NCI-H2029 (cell line): ENCODE measurements around the gene RAPGEF5.

ENCODE experiments used
- DNase-seq: peaks from one replicate; lab custom pipeline; 2025; lab: John Stamatoyannopoulos, UW

RAPGEF5 gene

DNA sequence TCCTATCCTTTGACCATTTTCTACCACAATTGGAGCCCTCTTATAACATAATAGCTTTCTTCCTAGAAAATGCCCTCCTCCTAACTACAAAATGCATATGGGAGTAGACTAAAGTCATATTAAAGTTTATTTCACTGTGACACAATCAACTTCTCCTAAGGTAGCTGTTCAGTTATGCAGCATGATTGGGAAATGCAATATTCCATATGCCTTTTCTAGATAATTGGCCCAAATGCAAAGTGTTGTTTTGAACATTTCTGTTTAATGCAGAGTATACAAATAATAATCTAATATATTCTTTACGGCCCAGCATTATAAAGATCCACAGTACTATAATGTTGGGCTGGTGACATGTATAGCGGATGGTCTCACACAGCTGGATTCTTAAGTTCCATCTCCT lies 205.1 kb downstream of the RAPGEF5 start:
- DNase-seq = no peak

DNA sequence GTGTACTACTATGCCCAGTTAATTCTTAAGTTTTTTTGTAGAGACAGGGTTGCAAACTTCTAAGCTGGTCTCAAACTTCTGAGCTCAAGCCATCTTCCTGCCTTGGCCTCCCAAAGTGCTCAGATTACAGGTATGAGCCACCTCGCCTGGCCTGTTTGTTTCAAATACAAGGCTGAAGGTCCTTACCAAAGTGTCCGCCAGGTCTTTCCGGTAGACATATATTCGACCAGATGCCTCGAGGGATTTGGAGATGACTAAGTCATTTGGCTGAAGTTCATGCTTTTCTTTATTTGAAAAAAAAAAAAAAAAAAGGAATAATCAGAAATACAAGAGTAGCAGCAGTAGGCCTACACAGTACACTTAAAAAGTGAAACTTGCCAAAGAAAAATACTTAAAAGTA lies 206.7 kb downstream of the RAPGEF5 start:
- DNase-seq = no peak

DNA sequence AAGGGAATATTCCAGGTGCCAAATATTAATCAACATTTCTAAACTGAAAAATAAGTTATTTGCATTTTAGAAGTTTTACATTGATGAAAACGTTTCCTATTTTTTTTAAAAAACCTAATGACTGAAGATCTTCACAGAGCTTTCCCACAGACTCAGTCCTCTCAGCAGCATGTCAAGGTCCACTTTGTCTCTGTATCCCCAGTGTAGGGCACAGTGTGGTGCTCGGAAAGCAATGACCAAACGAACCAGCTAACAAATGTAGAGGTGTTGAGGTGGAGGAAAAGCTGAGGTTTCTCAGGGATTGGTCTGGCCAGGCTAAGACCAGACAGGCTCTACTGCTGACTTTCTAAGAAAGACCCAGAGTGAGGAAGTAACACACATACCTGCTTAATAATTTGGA lies 209.1 kb downstream of the RAPGEF5 start:
- DNase-seq = no peak

DNA sequence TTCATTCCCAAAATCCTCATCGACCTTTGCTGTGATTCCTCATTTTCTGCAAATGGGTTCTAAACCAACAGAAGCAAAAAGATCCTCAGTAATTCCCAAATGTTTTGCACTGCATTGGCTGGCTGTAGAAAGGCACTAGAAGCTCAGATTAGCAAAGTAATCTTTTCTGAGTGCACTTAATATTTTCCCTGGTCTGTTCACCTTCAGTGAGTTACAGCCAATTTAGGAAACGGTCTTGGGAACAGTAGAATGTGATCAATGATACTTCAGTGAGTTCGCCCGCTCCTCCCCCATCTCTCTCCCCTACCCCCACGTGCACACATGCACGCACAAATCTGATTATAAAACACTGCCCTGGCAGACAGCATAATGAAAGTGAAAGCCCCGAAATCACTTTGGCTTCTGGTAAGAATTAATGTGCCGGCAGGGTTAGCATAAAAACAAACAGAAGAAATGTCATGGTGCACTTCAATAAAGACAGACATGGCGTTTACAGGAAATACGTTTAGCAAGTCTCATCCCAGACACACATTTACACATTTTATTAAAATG lies 209.9 kb downstream of the RAPGEF5 start:
- no peak for DNase-seq

DNA sequence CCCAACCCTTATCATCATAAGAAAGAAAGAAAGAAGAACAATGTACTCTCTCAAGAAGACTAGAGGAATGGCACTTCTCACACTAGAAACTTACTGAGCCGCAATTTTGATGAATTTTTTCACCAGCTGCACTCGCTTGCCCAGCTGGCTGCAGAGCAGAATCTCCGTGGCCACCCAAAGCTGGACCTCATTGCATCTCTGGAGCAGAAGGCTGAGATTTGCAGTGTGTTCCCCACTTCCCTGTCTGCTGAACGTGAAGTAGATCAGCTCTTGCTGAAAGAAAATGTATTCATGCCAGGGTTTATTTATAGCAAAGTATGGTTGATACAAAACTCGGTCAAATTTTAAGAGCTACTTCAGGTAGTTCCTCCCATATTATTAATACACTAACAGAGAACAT lies 212.0 kb downstream of the RAPGEF5 start:
- DNase-seq = no peak

DNA sequence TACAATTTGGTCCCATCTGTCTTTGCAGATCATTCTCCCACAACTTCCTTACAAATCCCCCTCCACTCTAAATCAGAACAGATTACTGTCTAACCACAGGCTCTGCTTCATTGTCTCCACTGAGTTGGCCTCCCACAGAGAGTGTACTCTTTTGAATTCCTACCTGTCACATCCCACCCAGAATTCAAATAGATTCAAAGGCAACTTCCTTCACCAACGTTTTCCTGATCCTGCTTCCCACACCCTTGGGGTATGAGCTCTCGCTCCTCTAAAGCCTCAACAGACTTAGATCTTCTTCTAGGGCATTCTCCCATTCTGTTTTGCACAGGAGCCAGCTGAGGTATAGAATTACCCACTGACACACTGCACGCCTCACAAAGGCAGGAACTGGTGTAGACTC lies 213.5 kb downstream of the RAPGEF5 start:
- DNase-seq = no peak

DNA sequence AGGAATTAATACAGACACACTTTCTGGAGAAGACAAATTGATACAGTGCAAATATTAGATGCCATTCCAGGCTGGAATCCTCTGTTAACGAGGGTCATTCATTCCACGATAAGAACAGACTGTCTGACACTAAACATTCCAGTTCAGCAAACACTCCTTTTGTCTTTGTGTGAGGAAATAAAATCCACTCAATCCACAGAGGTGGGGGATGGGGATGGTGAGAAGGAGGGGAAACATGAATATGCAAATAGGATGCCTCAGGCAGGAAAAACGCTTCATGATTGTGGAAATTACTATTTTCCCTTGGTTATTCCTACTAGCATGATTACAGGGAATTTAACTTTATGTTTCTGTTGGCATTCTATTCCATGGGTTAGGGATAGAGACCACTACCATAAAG lies 214.4 kb downstream of the RAPGEF5 start:
- DNase-seq = peak; percentile 57

DNA sequence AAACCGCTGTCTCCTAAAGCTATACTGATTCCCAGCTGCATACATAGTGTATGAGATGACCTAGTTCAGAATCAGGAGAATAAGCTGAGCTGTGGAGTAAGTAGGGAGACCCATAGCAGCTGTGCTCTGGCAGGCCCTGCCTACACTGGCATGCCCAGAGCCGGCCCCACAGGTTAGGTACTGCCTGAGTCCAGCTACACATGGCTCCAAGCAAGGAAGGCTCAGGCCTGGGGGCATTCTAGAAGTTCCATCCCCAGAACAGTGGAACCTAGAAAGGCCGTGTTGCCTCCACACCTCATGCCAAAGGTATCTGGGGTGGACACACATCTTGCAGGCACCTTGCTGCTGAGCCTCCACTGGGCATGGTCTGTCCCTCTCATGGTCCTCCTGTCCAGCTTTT lies 215.6 kb downstream of the RAPGEF5 start:
- DNase-seq = no peak

DNA sequence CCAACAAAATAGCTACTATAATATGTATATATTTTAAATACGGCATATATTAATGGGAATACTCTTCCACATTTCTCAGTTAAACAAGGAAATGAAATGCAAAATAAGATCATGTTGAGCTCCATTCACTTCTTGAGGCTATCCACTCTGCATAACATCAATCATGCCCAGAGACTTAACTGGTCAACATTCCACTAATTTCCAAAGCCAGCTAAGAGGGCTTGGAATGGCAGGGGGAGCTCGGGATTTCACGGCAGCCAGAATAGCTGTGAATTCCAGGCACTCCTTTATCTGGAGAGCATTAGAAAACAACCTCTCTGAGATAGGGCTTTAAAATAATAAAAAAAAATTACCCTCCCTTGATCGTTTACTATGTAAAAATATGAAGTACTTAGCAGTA lies 216.4 kb downstream of the RAPGEF5 start:
- DNase-seq = no peak

DNA sequence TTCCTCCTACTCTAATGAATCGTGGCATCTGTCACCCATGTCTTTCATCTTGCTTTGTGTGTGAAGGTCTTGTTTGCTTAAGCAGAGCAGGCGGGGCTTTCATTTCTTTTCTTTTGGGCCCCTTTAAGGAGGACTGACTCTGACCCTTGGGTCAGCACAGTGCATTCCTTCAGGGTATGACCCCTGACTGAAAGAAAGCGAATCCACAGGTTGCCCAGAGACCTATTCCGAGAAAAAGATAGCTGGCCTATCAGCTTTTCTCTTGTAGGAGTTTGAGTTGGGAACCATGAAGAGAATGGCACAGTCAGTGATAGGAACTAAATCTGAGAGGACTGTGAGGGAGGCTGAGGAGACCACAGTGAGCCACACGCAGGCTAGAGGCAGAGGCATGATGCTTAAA lies 218.1 kb downstream of the RAPGEF5 start:
- DNase-seq = no peak

DNA sequence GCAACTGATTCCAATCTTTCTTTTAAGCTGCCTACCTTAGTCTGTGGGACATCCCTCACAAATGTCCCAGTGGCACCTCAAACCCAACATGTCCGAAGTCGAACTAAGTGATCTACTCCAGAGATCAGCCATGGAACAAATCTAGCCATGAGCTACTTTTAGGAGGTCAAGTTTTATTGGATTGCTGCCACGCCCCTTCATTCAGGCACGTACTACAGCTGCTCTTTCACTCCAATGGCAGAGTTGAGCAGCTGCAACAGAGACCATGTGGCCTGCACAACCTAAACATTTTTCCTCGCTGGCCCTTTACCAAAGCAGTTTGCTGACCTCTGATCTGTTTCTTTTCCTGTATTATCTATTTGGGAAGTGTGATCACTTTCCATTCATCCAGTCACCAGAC lies 218.8 kb downstream of the RAPGEF5 start:
- no peak for DNase-seq

DNA sequence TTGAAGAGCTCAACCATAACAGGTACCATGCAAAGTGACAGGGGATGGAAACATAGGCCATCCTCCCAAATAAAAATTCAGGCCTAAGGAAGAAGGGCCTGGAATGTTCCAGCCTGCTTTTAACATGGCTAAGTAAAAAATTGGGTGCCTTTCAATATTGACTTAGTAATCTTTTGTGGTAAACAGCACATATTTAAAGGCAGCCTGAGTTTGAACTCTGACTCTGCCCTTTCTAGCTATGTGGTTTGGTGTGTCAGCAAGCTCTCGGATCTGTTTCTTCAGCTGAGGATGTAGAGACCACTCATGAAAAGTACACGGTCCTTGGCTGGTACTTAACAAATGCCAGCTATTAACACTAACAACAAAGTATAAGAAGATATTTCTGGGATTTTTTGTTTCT lies 219.5 kb downstream of the RAPGEF5 start:
- no peak for DNase-seq

DNA sequence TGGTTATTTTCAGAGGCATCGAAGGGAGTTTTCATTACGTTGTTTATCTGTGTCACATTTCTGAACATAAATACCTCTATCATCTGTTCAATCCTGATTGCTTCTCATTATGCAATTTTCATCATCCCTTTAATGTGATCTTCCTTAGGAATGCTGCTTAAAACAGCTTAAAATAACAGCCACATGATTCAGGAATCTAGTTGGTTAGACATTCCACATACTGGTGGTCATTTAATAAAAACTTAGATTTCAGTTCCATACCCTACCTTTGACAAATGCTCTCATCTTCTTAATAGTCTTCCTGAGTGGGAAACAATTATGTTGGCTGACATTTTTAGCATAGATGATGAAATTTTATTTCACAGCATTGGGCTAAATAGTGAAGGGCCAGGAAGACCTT lies 219.9 kb downstream of the RAPGEF5 start:
- no peak for DNase-seq

DNA sequence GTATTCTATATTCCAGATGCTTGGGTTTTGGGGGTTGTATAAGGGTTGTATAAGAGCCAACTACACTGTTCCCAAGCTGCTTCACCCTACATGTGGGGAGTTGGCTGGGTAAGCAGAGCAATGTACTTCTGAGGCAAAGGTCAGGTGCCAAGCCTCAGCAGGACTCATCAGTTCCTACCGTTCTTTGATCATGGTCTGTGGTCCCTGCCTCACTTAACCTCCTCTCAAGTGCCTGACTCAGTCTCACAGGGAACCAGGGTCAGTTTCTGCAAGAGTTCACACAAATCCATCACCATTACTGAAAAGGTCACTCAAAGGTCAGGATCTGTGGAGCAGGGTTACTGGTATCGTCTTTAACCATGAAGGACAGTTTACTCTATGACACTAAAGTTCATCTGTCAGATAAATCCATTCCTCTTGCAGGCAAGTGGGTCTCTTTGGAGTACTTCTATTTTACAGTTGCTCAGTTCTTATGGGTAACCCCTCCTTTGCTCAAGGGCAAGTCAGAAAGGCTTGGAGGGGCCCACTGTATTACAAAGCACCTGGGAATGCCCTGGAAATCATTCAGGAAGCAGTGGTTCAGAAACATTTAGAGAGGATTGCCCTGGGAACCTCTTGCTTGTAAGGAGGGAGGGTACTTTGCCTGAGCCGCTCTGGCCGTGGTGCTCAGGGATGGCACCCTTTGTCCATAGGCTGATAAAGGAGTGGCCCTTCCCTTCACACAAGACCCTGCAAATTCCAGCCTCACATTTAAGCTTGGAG lies 227.0 kb downstream of the RAPGEF5 start:
- no peak for DNase-seq

DNA sequence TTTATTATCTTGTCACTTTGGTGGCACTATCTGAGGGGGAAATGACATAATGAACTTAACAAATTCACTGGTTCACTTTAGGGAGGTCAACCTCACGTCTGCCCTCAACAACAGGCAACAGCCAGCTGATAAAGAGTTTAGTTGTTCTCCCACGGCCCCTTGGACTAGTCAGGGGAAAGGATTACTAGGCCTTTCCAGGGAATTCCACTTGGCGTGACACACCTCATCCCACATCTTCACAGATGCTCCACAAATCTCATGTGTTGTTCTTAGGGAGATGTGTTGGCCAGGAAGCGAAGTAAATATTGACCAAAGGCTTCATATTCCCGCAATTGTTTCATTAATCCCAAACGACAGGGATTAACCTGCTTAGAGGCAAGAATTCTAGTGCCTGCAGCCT lies 227.8 kb downstream of the RAPGEF5 start:
- peak; percentile 19 for DNase-seq

DNA sequence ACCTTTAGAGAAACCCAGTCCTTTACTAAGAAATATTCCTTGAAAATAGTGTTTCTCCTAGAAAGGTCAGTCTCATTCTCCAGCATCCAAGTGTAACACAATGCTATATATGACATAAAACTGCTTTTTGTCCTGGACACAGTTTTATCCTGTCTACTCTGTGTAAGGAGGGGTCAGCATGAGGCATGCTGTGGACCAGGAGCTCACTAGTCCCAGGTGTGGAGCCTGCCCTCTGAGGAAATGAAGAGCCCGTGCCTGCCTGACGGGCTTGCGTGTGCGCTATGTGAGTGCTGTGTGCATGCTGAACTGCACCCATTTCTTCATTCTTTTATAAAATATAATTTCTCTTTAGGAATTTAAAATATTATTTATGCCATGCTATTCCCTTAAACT lies 228.4 kb downstream of the RAPGEF5 start:
- DNase-seq = no peak

DNA sequence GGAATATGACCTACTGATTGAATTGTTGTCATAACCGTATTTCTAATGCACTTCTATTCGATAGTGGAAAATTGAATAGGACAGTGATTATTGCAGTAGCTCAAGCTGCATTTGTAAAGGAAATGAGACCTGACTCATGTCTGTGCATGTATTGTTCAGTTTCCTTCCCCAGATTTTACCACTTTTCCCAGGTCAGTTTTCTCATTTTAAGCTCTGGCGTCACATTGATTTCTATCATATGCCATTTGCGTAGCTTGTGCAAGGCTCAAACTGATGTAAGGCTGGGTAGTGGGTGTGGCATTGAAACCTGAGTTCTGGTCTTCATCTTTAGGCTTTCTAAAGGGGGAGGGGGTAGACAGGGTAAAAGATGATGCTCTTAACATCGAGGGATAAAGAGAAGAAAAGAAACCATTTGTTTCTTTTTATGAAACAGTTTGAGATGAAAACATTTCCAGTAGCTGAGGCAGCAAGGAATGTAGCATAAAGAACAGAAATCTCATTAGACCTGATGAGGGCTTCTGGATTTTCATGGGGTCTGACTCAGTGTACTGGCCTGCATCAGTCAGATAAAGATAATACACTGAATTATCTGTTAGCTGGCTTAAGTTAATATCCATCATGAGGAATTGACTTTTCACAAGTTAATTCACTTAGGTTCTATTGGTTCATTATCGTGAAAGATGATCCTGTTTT lies 229.0 kb downstream of the RAPGEF5 start:
- DNase-seq = no peak

DNA sequence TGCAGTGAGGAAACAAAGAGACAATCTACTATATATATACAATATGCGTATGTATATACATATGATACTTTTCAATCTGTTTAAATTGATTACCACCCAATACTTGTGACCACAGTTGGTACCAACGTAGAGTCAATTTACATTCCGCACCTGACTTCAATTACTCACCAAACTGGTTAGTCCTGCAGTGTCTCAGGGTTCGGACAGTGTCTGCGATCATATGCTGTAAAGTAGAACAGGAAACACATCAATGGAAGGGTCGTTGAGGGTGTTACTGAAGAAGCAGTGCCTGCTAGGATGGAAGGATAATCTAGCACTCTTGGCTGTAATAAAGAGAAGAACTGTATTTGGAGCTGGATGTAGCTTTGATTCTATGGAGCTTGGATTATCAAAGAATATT lies 231.5 kb downstream of the RAPGEF5 start:
- no peak for DNase-seq

DNA sequence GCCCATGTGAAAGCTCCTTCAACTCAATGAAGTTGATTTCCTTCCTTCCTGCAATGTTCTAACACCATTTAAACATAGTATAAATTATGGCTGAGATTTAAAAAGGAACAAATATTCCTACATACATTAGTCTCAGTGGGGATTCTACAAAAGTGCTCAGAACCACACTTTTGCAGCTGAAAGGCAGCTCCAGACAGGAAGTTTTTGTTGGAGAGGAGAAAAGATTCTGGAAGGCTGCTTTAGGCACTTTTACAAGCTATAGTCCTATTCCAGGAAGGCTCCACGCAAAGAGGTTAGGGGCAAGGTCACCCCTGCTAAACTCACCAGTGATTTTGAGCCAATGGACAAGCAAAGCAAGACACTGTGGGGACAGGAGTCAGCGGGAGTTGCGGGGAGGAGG lies 232.0 kb downstream of the RAPGEF5 start:
- DNase-seq = no peak

DNA sequence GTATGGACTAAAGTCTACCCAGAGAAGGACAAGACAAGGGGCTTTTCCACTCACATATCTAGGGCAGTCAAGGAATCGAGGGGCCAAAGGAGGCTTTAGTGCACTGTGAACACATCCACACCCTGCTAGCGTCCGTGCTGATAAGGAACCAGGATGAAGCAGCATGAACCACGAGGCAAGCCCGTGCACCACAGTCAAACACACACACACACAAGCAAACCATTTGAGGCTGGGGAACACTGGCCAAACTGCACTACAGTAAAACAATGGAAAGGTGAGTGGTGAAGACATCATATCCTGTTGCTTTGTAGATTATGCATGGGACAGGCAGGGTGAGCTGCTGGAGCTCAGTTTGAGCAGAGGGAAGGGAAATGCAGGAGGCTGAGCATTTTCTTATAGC lies 233.8 kb downstream of the RAPGEF5 start:
- DNase-seq = no peak

DNA sequence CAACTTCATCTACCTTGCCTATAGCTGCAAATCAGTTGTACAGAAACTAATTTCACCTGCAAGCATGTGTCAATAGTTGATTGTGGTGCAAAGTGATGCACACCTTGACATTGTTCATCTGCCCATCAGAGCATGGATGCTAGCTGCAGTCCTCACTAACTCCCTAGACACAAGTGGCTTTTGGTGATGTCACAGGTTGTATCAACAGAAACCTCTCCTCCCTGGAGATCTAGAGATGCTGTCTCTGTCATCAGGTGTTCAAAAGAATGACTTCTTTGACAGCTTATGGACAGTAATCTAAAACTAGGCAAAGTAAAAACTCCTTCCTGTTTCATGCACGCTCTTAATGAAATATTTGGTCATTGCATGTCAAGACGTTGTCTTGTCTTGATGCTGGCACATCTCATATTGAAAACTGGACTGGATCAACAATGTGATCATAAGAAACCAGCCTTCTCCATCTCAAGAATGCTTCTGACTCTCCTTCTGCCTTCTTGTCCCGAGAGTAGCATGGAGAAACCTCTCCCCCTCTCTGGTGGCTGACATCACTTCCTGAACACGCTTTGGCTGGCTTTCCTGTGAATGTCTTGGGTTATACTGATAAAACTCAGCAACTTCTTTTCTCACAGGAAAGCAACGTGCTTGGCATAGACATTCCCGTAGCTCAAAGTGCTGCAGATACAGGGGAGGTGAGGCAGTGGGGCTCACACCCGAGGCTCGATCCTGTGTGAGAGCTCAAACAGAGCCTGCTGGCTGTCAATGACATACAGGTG lies 235.1 kb downstream of the RAPGEF5 start:
- no peak for DNase-seq

DNA sequence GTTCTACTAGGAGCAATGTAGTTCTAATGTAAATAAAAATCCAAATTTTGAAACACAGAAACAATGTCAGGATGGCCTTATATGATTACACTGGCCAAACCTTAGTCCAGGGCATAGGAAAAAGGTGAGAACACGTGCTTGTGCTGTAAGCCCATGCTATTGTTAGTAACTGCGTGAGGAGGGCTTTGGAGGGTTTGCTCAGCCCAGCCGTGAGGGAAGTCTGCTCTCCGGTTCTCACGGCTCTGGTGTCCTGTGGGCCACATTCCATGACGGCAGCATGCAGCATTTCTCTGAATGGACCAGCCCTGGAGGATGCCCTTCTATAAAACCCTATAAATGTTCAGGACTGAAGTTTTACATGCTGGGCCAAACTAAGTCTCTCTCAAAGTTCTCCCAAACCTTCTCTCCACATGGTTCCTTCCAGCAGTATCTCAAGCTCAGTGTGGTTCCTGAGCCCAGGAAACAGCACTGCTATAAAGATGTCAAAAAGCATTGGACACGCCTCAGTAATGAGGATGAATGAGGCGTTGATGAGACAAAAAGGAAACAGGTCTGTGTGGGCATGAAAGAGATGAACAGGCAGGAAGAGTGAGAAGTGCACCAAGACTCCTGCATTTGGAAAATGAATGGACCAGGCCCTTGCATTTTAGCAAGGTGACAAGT lies 236.4 kb downstream of the RAPGEF5 start:
- DNase-seq = no peak
